SJSA1 (cell line): ENCODE data around the gene SUSD1. TPM values are rescaled to one million over a fixed set of nuclear protein-coding genes. Genes with fewer than 3 reads are reported as not detected.

Source experiments
- DNase-seq, 2 experiments: peaks; one replicate each; pipeline ENCODE4 v3.0.0-alpha.2; 2015 to 2020; ENCODE audit warnings: low spot score in 2 of 2, low read depth in 1 of 2
- H3K27ac ChIP-seq: fragments of 250-450 bp; sonication (Bioruptor Pico); 2 replicates; pipeline ENCODE4 v1.5.1; 2020; ENCODE audit warnings: mild to moderate bottlenecking, moderate library complexity
- H3K27me3 ChIP-seq: fragments of 250-450 bp; sonication (Bioruptor Pico); replicated peaks from 2 replicates; pipeline ENCODE4 v1.5.1; 2020; ENCODE audit warnings: mild to moderate bottlenecking, moderate library complexity
- H3K36me3 ChIP-seq: fragments of 250-450 bp; sonication (Bioruptor Pico); 2 replicates; pipeline ENCODE4 v1.5.1; 2020; ENCODE audit warnings: mild to moderate bottlenecking
- H3K4me1 ChIP-seq: fragments of 250-450 bp; sonication (Bioruptor Pico); replicated peaks from 2 replicates; pipeline ENCODE4 v1.6.1; 2021; ENCODE audit warnings: mild to moderate bottlenecking
- H3K4me3 ChIP-seq: fragments of 250-450 bp; sonication (Bioruptor Pico); 2 replicates; pipeline ENCODE4 v1.5.1; 2020; ENCODE audit warnings: mild to moderate bottlenecking
- H3K9me3 ChIP-seq: fragments of 250-450 bp; sonication (Bioruptor Pico); replicated peaks from 2 replicates; pipeline ENCODE4 v1.5.1; 2020; ENCODE audit warnings: mild to moderate bottlenecking
- total RNA-seq: library from RNA; depleted of rRNA; stranded (reverse); fragments of >200 nt; shearing (Covaris generic); gene quantifications from 2 replicates; pipeline ENCODE4 v1.2.3, GENCODE V29; 2014

Gene SUSD1
- total RNA-seq, 1 experiment from 2014 or later, result 32.8 TPM

DNA sequence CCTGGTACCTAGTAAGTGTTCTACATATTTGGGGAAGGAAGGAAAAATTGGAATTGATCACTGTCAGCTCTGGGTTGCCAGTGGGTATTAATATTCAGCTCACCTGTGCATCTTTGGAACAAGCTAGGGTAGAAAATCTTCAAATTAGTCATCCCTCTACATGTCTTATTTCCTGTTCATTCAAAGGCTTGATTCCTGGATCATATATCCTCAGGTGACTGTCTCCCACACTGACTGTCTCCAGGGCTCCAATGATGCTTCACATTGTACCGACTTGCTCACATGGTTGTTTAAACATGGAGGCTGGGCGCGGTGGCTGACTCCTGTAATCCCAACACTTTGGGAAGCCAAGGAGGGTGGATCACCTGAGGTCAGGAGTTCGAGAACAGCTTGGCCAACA, 11.6 kb upstream of the SUSD1 start:
- Histone ChIP-seq H3K4me3 (no peak overlapping the region), H3K27me3 (no peaks in the 10 kb centered on the region), H3K27ac (no peak overlapping the region)

DNA sequence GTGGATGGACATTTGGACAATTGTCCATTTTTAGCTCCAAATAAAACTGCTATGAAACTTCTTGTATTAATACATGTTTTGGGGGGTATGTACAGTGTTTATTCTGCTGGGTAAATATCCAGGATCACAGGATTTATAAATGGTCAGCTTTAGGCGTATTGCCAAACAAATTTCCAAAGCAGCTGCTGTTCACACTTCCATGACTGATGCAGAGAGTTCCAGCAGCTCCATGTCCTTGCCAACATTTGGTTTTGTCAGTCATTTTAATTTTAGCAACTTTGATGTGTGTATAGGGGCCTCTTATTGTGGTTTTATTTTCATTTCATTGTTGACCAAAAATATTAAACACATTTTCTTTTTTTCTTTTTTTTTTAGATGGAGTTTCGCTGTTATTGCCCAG, 9.8 kb upstream of the SUSD1 start:
- Histone ChIP-seq H3K4me3 (no peak overlapping the region), H3K27me3 (no peaks in the 10 kb centered on the region), H3K27ac (no peak overlapping the region), H3K36me3 (no peaks in the 10 kb centered on the region), H3K4me1 (peaks cover 18% of the 10 kb centered on the region), H3K9me3 (no peaks in the 10 kb centered on the region)
- DNase-seq, result no peak

More for the DNA sequence above, 11.6 kb upstream of the SUSD1 start:
- Histone ChIP-seq H3K4me1 (peaks cover 4% of the 10 kb centered on the region), H3K9me3 (no peaks in the 10 kb centered on the region), H3K36me3 (no peaks in the 10 kb centered on the region)
- DNase-seq, result no peak

DNA sequence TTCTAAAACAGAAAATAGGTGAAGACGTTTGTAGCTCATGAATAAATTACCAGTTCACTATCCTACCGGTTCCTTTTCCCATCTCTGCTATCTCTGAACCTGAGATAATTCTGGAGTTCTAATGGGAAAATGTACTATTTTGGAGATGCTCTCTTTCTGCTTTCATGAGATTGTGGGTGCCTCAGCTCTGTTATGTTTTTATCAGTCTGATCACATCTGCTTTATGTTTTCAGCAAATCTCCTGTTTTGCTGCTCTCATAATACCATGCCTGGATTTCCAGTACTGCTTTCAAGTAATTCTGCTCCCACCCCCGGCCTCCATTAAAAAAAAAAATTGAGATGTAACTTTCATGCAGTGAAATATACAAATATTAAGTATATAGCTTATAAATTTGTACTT, 9.1 kb upstream of the SUSD1 start:
- H3K4me1 ChIP-seq, result peaks cover 22% of the 10 kb centered on the region
- no peaks in the 10 kb centered on the region for H3K9me3 ChIP-seq
- no peak for DNase-seq
- no peaks in the 10 kb centered on the region for H3K27me3 ChIP-seq
- H3K27ac ChIP-seq, result no peak overlapping the region
- H3K36me3 ChIP-seq, result no peaks in the 10 kb centered on the region
- no peak overlapping the region for H3K4me3 ChIP-seq

DNA sequence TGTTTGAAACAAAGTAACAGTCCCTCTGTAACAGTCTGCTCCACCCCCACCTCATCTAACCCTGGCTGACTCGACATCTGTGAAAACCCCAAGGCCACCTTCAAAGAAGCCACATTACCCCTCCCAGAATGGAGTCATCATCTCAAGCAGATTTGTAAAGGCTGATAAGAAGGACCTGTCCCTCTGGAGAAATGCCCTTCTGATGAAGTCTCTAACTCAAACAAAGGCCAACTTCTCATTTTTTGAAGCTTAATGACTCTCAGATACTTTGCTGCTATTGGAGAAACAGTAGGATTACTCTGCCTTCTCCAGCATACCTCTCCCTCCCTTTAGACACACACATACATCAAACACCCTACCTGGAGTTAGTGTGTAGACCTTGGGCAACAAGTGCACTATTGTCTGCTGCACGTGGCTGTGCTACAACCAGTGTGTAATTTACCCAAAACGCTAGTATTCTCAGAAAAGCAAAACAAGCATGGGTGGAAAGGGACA, 5.3 kb upstream of the SUSD1 start:
- H3K36me3 ChIP-seq, result no peaks in the 10 kb centered on the region
- peak in 1 of 2 experiments; percentile 89 for DNase-seq
- no peaks in the 10 kb centered on the region for H3K9me3 ChIP-seq
- H3K27ac ChIP-seq, result peak overlapping the region; percentile 54
- H3K4me1 ChIP-seq, result peaks cover 56% of the 10 kb centered on the region
- H3K4me3 ChIP-seq, result no peak overlapping the region
- H3K27me3 ChIP-seq, result no peaks in the 10 kb centered on the region

DNA sequence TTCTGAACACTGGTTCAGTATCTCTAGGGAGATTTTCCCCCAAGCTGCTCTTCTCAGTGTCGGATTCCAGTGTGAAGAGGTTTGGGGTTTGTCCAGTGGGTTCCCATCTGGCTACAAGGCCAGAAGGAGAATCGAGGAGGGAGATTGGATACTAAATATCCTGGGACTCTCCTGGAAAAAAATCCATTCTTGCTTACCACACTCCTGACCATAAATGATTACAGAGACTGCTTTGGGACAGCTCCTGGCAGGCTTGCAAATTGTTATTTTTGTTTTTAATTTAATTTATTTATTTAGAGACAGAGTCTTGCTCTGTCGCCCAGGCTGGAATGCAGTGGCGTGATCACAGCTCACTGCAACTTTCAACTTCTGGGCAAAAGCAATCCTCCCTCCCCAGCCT, 4.7 kb upstream of the SUSD1 start:
- DNase-seq, result peak; percentile 74 to 95
- Histone ChIP-seq H3K4me3 (no peak overlapping the region), H3K4me1 (peaks cover 62% of the 10 kb centered on the region), H3K9me3 (no peaks in the 10 kb centered on the region), H3K27me3 (no peaks in the 10 kb centered on the region), H3K36me3 (no peaks in the 10 kb centered on the region), H3K27ac (peak overlapping the region; percentile 54)

DNA sequence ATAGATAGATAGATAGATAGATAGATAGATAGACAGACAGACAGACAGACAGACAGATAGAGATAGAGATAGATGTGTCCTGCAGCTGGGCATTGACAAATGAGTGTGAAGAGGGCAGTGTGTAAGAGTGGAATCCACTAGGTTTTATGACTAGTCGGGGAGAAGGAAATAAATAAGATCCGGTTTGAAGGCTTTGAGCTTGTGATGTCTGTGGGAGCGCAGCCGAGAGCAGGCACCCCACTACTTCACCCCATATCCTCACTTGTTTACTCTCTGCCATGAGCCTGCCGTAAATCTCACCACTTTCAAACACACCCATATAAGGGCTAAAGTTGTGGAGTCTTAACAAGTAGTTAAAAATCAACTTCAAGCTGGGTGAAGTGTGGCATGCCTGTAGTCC, 1.4 kb upstream of the SUSD1 start:
- no peaks in the 10 kb centered on the region for H3K9me3 ChIP-seq
- H3K4me3 ChIP-seq, result no peak overlapping the region
- no peaks in the 10 kb centered on the region for H3K27me3 ChIP-seq
- peaks cover 69% of the 10 kb centered on the region for H3K4me1 ChIP-seq
- DNase-seq, result peak in 1 of 2 experiments; percentile 25
- H3K36me3 ChIP-seq, result peaks cover 15% of the 10 kb centered on the region
- H3K27ac ChIP-seq, result no peak overlapping the region

DNA sequence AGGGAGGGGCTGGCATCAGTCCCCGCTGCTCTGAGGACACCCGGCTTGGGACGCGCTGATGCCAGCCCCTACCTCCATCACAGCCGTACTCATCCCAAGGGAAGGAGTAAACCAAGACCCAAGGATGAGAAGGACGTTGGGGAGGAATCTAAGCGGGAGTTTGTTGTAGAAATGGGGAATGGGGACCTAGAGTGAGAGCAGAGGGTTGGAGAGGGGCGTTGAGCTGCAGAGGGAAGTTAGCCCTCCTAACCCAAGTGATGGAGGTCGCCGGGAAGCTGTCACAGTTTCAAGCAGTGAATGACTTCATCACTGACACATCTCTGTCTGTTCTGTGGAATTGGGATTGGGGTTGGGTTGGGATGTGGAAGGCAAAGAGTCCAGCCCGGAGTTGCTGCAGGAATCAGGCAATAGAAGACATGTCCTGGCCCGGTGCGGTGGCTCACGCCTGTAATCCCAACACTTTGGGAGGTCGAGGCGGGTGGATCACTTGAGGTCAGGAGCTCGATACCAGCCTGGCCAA, 759 bp upstream of the SUSD1 start:
- Histone ChIP-seq H3K9me3 (no peaks in the 10 kb centered on the region), H3K27ac (peak overlapping the region; percentile 94; the same call in 1 of the 2 replicates), H3K4me3 (peak overlapping the region; percentile 62)

DNA sequence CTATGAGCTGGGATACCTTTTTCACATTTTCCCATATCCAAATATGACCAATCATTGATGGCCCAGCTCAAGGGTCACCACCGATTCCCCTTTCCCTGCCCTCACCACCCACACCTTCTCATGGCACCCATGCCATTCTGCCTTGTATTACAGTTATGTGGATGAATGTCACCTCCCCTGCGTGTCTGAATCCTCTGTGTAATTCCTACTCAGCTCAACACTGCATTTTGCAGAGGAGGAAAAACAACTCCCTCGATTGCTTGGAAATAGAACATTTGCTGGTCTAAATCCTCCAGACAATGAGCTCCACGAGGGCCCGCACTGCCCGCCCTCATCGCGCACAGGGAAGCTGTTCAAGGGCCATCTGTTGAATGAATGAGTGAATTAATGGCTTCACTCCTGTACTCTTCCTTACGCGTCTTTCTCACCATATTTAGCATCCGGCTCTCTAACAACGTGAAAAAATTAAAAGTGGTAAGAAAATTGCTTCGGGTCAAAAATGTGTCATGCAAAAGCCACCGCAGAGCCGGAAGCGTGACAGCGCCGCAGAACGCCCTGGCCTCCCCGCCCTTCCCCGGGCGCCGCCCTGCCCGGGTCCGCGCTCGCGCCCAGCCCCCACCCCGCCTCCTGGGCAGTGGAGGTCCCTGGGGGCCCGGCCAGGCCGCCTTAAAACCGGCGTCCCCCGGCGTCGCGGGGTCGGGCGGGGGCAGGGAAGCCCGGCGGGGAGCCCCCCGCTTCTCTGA, 704 bp downstream of the SUSD1 start:
- H3K4me1 ChIP-seq, result peaks cover 52% of the 10 kb centered on the region
- no peaks in the 10 kb centered on the region for H3K27me3 ChIP-seq
- peaks cover 15% of the 10 kb centered on the region for H3K36me3 ChIP-seq
- no peaks in the 10 kb centered on the region for H3K9me3 ChIP-seq
- peak; percentile 76 to 87 for DNase-seq
- peak overlapping the region; percentile 62 for H3K4me3 ChIP-seq
- peak overlapping the region; percentile 94 for H3K27ac ChIP-seq

More for the DNA sequence above, 759 bp upstream of the SUSD1 start:
- H3K27me3 ChIP-seq, result no peaks in the 10 kb centered on the region
- peak in 1 of 2 experiments; percentile 19 for DNase-seq
- peaks cover 62% of the 10 kb centered on the region for H3K4me1 ChIP-seq
- peaks cover 15% of the 10 kb centered on the region for H3K36me3 ChIP-seq

DNA sequence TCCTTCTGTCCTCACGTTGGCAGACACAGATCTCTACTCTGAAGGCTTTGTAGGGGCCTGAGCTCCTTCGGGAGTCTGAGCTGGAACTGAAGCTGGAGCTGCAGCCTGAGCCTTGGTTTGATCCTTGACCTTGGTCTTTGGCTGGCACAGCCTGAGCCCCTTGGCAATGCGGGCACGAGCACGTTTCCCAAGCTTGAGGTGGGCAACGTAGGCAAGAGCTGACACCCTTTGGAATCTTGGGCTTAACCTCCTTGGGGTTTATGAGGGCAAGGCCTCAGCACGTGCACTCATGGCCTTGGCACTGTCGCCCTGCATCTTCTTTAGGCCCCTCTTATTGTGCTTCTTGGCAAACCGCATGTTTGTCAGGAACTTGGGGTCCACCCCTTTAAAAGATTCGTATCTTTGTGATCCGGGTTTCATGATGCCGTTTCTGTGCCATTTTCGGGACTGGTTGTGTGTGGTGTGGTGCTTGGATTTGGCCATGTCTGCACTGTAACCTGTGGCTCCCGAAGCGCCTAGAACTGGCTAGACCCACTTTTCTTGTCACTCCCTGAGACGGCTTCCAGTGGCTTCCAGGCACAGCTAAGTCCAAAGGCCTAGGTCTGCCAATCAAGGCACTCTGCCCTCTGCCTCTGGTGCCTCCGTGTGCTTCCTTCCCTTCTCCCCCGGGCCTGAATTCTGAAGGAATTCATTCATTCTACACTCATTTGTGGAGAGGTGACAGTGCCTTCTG, 1.4 kb downstream of the SUSD1 start:
- H3K27me3 ChIP-seq, result no peaks in the 10 kb centered on the region
- 0 out of 2 replicates have a peak overlapping the region, but pooled peaks have one; percentile 62 for H3K4me3 ChIP-seq
- H3K36me3 ChIP-seq, result peaks cover 15% of the 10 kb centered on the region
- DNase-seq, result no peak
- no peaks in the 10 kb centered on the region for H3K9me3 ChIP-seq
- peak overlapping the region; percentile 94 for H3K27ac ChIP-seq
- H3K4me1 ChIP-seq, result peaks cover 47% of the 10 kb centered on the region

DNA sequence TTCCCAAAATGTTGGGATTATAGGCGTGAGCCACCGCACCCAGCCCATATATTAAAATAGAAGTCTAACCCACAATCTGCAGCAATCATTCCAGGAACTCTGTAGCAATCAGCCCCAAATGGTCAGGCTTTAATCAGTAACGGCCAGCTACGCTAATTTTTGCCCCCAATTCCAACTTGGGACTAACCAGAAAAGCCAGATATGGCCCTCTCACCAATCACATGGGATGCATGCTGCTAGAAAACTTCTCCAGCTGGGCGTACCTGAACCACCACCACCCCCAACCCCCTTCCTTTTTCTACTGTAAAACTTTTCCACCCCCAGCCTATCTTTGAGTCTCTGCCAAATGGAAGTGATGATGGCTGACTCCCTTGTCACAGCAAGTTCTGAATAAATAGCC, 4.1 kb downstream of the SUSD1 start:
- H3K4me3 ChIP-seq, result no peak overlapping the region
- peaks cover 18% of the 10 kb centered on the region for H3K36me3 ChIP-seq
- H3K27ac ChIP-seq, result no peak overlapping the region
- H3K27me3 ChIP-seq, result no peaks in the 10 kb centered on the region
- no peaks in the 10 kb centered on the region for H3K9me3 ChIP-seq
- DNase-seq, result no peak
- peaks cover 34% of the 10 kb centered on the region for H3K4me1 ChIP-seq

DNA sequence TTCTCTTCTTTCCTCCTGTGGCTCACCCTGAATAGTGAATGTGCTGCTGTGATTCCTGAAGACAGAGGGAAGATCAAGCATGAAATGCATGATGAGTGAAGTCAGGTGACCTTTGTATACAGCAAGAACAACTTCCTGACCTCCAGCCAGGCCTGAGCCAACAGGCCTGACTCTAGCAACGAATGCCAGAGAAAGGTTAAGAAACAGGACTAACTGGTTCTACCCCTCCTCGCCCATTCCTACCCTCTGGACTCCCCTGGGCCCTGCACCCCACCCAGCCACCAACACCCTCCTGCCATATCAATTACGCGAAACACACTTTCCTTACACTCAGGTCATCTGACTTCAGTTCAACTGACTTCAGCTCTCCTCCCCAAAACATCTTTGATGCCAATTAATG, 4.9 kb downstream of the SUSD1 start:
- Histone ChIP-seq H3K9me3 (no peaks in the 10 kb centered on the region), H3K4me1 (peaks cover 33% of the 10 kb centered on the region), H3K4me3 (no peak overlapping the region), H3K36me3 (peaks cover 18% of the 10 kb centered on the region), H3K27me3 (no peaks in the 10 kb centered on the region), H3K27ac (no peak overlapping the region)
- DNase-seq, result no peak

DNA sequence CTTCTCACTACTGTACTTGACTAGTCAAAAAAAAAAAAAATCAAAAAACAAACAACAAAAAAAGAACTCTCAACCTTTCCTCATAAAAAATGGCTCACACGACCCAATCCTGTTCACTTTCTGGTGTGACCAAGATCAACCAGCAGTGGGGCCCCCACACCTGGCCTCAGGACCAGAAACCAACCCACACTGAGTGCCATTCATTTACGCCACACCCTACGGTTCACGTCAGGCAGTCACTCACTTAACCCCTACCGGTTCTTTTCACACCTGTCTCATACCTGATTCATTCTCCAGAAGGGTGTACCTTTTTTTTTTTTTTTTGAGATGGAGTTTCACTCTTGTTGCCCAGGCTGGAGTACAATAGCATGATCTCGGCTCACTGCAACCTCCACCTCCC, 5.7 kb downstream of the SUSD1 start:
- H3K27ac ChIP-seq, result no peak overlapping the region
- no peak for DNase-seq
- no peaks in the 10 kb centered on the region for H3K9me3 ChIP-seq
- H3K27me3 ChIP-seq, result no peaks in the 10 kb centered on the region
- H3K4me3 ChIP-seq, result no peak overlapping the region
- H3K36me3 ChIP-seq, result peaks cover 18% of the 10 kb centered on the region
- peaks cover 27% of the 10 kb centered on the region for H3K4me1 ChIP-seq

DNA sequence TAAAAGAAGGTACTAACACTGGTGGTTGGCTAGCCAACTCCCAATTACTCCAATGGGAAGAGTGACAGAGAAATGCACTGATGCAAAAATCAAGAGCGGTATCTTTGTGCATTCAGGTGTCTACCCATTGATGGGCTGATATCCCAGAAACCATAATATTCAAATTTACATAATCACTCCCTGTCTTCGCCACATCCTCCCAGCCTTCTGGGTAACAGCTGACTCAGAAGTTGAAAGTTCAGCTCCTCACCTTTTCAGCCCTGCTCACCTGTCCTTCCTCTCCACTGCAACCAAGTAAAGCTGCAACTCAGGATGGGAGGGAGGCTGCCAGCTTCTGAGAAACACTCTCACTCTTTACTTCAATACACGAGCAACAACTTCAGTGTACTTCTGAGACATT, 6.9 kb downstream of the SUSD1 start:
- peaks cover 16% of the 10 kb centered on the region for H3K4me1 ChIP-seq
- H3K36me3 ChIP-seq, result peaks cover 11% of the 10 kb centered on the region
- no peak overlapping the region for H3K27ac ChIP-seq
- H3K4me3 ChIP-seq, result no peak overlapping the region
- DNase-seq, result no peak
- no peaks in the 10 kb centered on the region for H3K9me3 ChIP-seq
- H3K27me3 ChIP-seq, result no peaks in the 10 kb centered on the region
